Tibial nerve (tissue), 4 donors: ENCODE results near the gene LRRC51. TPM values are rescaled to one million over a fixed set of nuclear protein-coding genes. Genes with fewer than 3 reads are reported as not detected.
A peak's percentile ranks its signal among the peaks of the same experiment; 100 is the strongest.

Experiments used
- DNase-seq, 2 donors: peaks; one replicate each; pipeline ENCODE4 v3.0.0-alpha.2; 2019; ENCODE audit warnings: low spot score in 2 of 2
- H3K27ac ChIP-seq, 4 donors: fragments of 200-600 bp; sonication (generic) in 3 of 4; one replicate each; pipeline ENCODE4 v1.5.1; 2017 to 2019; ENCODE audit warnings: mild to moderate bottlenecking in 1 of 4
- H3K27me3 ChIP-seq, 2 donors: fragments of 200-600 bp; sonication (generic) in 1 of 2; one replicate each; pipeline versions ENCODE4 v1.5.1 to v1.6.0; 2017 to 2019
- H3K36me3 ChIP-seq, 3 donors: fragments of 200-600 bp; sonication (generic); one replicate each; pipeline ENCODE4 v1.5.1; 2018 to 2019
- H3K4me1 ChIP-seq, 4 donors: fragments of 200-600 bp; sonication (generic) in 3 of 4; one replicate each; pipeline ENCODE4 v1.5.1; 2017 to 2019
- H3K4me3 ChIP-seq, 4 donors: fragments of 200-600 bp; sonication (generic) in 3 of 4; one replicate each; pipeline ENCODE4 v1.5.1; 2017 to 2019; ENCODE audit warnings: mild to moderate bottlenecking in 1 of 4, moderate library complexity in 1 of 4
- H3K9me3 ChIP-seq, 4 donors: fragments of 200-600 bp; sonication (generic) in 3 of 4; one replicate each; pipeline ENCODE4 v1.5.1; 2017 to 2019
- EP300 ChIP-seq, 2 donors: sonication (generic); formaldehyde crosslinking; IDR thresholded peaks; one replicate each; pipeline ENCODE4 v1.6.1; 2017; ENCODE audit warnings: antibody characterized with exemption in 2 of 2, mild to moderate bottlenecking in 1 of 2
- POLR2A ChIP-seq, 2 donors: fragments of 450-650 bp; IDR thresholded peaks; one replicate each; pipeline ENCODE4 v1.6.1; 2017; ENCODE audit warnings: antibody characterized with exemption in 2 of 2, mild to moderate bottlenecking in 2 of 2, moderate library complexity in 2 of 2
- WGBS, 2 donors: methylation state at CpG; one replicate each; pipeline ENCODE4 v1.1.5; 2018; 5-methylcytosine and 5-hydroxymethylcytosine counted together
- total RNA-seq, 4 donors: library from RNA; depleted of rRNA; stranded (reverse); fragments of >200 nt; gene quantifications; one replicate each; pipeline ENCODE4 v1.1.0, GENCODE V29; 2016
- TF ChIP-seq, protein P1 (sequence below), 5 experiments: fragments of 200-600 bp in 3 of 5; fragments of 450-650 bp in 2 of 5; sonication (generic) in 3 of 5; IDR thresholded peaks; one replicate each; pipeline ENCODE4 v1.5.1; 2016 to 2019; ENCODE audit warnings: antibody characterized with exemption in 5 of 5, mild to moderate bottlenecking in 3 of 5, moderate library complexity in 2 of 5

The LRRC51 gene
- total RNA-seq, 4 donors from 2014 or later = 7.3 to 10.8 (median 9.2) TPM

DNA sequence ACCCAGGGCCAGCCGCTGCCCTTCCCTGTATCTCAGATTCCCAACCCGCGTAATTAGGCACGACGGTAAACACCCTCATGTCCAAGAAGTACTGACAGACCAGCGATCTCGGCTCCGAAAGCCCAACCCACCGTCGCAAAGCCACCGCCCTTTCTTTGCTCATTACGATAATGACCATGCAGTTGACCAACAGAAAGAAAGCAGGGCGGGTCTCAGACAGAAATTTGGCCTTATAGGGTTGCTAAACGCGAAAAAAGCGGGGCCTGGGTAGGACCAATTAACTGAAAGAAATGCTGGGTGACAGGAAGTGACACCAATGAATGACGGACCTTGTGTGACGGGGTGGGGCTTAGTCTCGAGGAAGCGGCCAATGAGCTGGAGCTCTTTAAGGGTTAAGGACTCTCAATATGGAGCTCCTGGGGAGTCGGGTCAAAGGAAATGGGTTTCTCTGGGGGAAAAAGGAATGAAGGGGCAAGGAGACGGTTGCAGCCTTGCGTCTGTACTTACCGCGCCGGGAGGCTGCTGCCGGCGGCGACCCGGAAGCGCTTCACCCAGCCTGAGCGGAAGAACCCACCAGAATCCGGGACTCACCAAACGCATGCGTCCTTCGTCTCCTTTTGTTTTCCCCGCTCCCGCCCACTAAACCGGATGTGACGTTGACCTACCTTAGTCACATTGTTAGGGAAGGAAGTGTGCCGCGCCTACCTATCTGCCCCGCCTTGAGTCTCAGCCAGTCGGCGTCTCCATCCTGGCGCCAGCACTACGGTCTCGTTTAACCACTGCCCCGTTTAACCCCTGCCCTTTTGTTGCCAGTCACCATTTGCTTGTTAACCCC is 31.7 kb downstream of the LRRC51 start, which contains the start of gene ANAPC15:
Gene ANAPC15 (minus strand): TSS at position 553 of the 835 bp plus-strand sequence. CDS start 1,419 bp downstream, outside the sequence.
- H3K9me3 ChIP-seq = no peaks in the 10 kb centered on the region
- TF ChIP-seq, protein P1, sequence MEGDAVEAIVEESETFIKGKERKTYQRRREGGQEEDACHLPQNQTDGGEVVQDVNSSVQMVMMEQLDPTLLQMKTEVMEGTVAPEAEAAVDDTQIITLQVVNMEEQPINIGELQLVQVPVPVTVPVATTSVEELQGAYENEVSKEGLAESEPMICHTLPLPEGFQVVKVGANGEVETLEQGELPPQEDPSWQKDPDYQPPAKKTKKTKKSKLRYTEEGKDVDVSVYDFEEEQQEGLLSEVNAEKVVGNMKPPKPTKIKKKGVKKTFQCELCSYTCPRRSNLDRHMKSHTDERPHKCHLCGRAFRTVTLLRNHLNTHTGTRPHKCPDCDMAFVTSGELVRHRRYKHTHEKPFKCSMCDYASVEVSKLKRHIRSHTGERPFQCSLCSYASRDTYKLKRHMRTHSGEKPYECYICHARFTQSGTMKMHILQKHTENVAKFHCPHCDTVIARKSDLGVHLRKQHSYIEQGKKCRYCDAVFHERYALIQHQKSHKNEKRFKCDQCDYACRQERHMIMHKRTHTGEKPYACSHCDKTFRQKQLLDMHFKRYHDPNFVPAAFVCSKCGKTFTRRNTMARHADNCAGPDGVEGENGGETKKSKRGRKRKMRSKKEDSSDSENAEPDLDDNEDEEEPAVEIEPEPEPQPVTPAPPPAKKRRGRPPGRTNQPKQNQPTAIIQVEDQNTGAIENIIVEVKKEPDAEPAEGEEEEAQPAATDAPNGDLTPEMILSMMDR (IDR thresholded peaks at IDR 0.05) = peak in 1 of 5 experiments; percentile 26
- TF ChIP-seq POLR2A (IDR thresholded peaks at IDR 0.05) = peak; percentile 97 to 99
- TF ChIP-seq EP300 (IDR thresholded peaks at IDR 0.05) = peak; percentile 98 to 99
- DNase-seq = peak; percentile 99 to 100
- H3K4me3 ChIP-seq = peak within 1 kb of the TSS; percentile 50 to 70 (median 64)
- H3K36me3 ChIP-seq = peaks cover 0 to 25% (median 3%) of the 10 kb centered on the region in 3 donors
- H3K27ac ChIP-seq = peak within 1 kb of the TSS; percentile 91 to 99 (median 98)
- peaks cover 0 to 6% of the 10 kb centered on the region in 2 donors for H3K27me3 ChIP-seq
- H3K4me1 ChIP-seq = peaks cover 0 to 15% (median 6%) of the 10 kb centered on the region in 4 donors
- 0% methylated on average over 49 of the region's 49 CpGs for WGBS, 2 donors

- Histone ChIP-seq H3K27ac (peak overlapping the region; percentile 91 to 99 (median 98)), H3K4me3 (peak overlapping the region; percentile 32 to 70 (median 64)), H3K4me1 (peaks cover 0 to 15% (median 6%) of the 10 kb centered on the region in 4 donors), H3K9me3 (no peaks in the 10 kb centered on the region), H3K27me3 (peaks cover 0 to 6% of the 10 kb centered on the region in 2 donors), H3K36me3 (peaks cover 0 to 17% (median 3%) of the 10 kb centered on the region in 3 donors)
- TF ChIP-seq, protein P1 (IDR thresholded peaks at IDR 0.05) = no peak
- TF ChIP-seq POLR2A (IDR thresholded peaks at IDR 0.05) = no peak
- TF ChIP-seq EP300 (IDR thresholded peaks at IDR 0.05) = no peak
- WGBS, 2 donors = 64 to 66% methylated on average over 9 of the region's 9 CpGs
- DNase-seq = no peak
Measured at GRCh38 chr11:72112978-72113808, 32.5 kb downstream of the LRRC51 start.

GRCh38 chr11:72114570-72114969 is 33.9 kb downstream of the LRRC51 start:
- no peak overlapping the region for H3K27ac ChIP-seq
- TF ChIP-seq, protein P1 (IDR thresholded peaks at IDR 0.05) = no peak
- peaks cover 0 to 4% (median 0%) of the 10 kb centered on the region in 3 donors for H3K36me3 ChIP-seq
- no peak overlapping the region for H3K4me3 ChIP-seq
- DNase-seq = no peak
- H3K4me1 ChIP-seq = peaks cover 0 to 15% (median 6%) of the 10 kb centered on the region in 4 donors
- H3K27me3 ChIP-seq = peaks cover 0 to 6% of the 10 kb centered on the region in 2 donors
- H3K9me3 ChIP-seq = no peaks in the 10 kb centered on the region
- WGBS, 2 donors = 97 to 100% methylated on average over 1 of the region's 1 CpG

GRCh38 chr11:72116019-72116755 is 35.5 kb downstream of the LRRC51 start:
- no peak overlapping the region for H3K4me3 ChIP-seq
- no peaks in the 10 kb centered on the region for H3K36me3 ChIP-seq
- H3K9me3 ChIP-seq = no peaks in the 10 kb centered on the region
- no peak overlapping the region for H3K27ac ChIP-seq
- H3K4me1 ChIP-seq = peaks cover 0 to 11% (median 6%) of the 10 kb centered on the region in 4 donors
- TF ChIP-seq POLR2A (IDR thresholded peaks at IDR 0.05) (no peak), EP300 (IDR thresholded peaks at IDR 0.05) (no peak)
- TF ChIP-seq, protein P1 (IDR thresholded peaks at IDR 0.05) = no peak
- WGBS, 2 donors = 88 to 90% methylated on average over 6 of the region's 6 CpGs
- peaks cover 0 to 6% of the 10 kb centered on the region in 2 donors for H3K27me3 ChIP-seq
- no peak for DNase-seq
